Stimulated activated CD4-positive, alpha-beta T cell treated with anti-CD3 and anti-CD28 coated beads, Interleukin-15, amount 100 ng/mL, for 1 hour (primary cell): ENCODE data around the gene RTN4RL2.

Experiments used
- DNase-seq, 2 donors: peaks; one replicate each; pipeline ENCODE4 v3.0.0-alpha.2; 2020; ENCODE audit warnings: low read depth in 1 of 2, low spot score in 1 of 2

The RTN4RL2 gene

DNA sequence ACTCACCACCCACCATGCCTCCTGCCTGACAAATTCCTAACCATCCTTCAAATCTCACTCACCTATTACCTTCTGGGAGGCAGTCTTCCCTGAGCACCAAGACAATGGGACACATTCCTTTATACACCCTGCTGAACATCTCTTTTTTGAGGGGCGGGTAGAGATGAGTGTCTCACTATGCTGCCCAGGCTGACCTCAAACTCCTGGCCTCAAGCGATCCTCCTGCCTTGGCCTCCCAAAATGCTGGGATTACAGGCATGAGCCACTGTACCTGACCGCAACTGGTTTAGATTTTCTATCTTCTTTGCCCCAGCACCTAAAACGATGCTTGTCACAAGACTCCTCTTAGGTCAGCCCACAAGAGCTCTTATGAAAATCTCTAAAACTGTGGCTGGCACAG is 63.1 kb downstream of the RTN4RL2 start:
- no peak for DNase-seq
